SK-N-SH treated with all-trans-retinoic acid at 6 μM for 48 hours (cell line): ENCODE data around the gene RRP12.

Experiments used
- CSRNP3 ChIP-seq: fragments of 250-450 bp; sonication (Bioruptor Pico); IDR thresholded peaks from 2 replicates; pipeline ENCODE4 v1.5.1; 2021; ENCODE audit warnings: mild to moderate bottlenecking, moderate library complexity
- RARB ChIP-seq: fragments of 250-450 bp; sonication (Bioruptor Pico); IDR thresholded peaks from 2 replicates; pipeline ENCODE4 v1.8.0; 2021; ENCODE audit warnings: mild to moderate bottlenecking, moderate library complexity

GRCh38 chr10:97384641-97385040 is 16.5 kb downstream of the RRP12 start:
- TF ChIP-seq CSRNP3 (no peak), RARB (CRISPR knock-in tag) (no peak)
